ENCODE data around the gene RNF169.
A peak's percentile ranks its signal among the peaks of the same experiment; 100 is the strongest.
"Not testable (repeated sequence)": the region's sequence is repeated elsewhere in the genome, so short reads cannot be mapped to it uniquely, and the experiment has no call there.

The RNF169 gene

DNA sequence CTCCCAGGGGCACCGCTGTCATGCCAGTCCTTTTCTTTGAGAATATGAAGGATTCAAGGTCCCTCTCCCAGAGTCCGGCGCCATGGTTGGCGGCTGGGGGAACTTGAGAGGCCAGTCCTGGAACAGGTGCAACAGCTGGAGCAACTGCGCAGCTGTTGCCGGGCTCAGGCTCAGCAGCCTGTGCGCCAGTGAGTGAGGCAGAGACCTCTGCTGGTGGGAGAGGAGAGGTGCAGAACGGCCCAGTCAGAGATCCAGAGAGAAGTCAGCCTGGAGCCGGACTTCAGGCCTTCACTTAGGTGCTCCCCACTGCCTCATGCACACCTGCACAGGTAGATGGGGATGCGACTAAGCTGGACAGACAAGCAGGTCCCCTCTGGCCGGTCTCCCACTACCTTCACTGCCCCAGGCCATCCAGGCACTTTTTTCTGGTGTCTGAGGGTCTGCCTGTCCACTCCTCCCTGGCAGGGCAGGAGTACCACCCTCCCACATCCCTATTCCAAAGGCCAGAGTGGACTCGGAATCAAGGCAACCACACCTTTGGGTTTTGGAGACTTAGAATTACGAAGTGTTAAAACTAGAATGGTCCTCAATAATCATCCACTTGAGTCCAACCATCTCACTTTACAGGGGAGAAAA lies 22.0 kb upstream of the RNF169 start:
- DNase-seq, result peak in 11 of 14 donors; percentile 17 to 67 (median 44)

DNA sequence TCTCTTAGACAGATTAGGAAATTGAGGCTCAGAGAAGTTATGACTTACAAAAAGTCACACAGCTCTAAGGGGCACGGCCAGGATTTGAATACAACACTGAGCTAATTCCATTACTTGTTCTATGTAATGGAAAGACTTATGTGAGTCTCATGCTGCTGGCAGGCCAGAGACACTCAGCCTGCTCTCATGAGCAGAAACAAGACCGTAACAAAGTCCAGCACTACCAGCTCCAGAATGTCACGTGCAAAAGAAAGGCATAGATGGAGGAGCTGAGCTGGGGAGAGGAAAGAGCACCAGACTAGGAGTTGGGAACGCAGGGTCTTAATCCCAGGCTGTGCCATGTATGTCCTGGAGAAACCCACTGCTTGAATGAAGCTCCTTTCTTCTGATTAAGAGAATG lies 19.3 kb upstream of the RNF169 start:
- no peak for DNase-seq

DNA sequence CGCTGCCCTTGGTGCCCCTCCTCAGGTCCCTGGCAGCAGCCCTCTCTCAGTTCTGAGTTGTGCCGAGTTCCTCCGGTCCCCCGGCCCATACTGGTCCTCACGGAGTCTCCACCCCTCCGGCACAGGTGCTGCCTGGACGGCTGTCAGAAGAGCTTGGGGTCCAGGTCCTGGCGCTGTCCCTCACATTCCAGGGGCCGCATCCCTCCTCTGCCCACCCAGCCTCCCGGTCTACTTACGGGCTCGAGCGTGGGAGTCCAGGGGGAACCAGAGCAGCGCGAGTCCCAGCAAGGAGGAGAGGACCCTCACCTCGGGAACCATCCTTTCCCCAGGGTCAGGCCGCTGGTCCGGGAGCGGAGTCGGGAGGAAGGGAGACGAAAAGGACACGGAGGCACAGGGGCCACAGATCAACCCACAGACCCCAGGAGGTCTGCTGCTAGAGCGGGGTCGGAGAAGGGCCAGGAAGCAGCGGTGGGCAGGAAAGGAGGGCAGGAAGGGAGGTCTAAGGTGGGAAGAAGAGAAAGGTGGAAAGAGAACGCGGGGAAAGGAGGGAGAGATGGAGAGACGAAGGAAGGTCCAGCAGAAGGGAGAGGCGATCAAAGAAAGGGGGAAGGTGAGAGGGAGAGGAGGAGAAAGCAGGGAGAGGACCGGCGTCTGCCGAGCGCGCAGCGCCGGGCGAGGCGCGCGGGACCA lies 17.9 kb upstream of the RNF169 start:
- DNase-seq, result no peak

GRCh38 chr11:74731301-74732094 lies 17.2 kb upstream of the RNF169 start, which contains the start of gene CHRDL2:
CHRDL2 (minus strand) TSS chr11:74731426; CDS start chr11:74730888, 538 bp downstream.
- no peak for DNase-seq

- no peak for DNase-seq
These were observed 14.1 kb upstream of the RNF169 start for GRCh38 chr11:74734559-74734925.

- DNase-seq, result no peak
These were observed 13.2 kb upstream of the RNF169 start for GRCh38 chr11:74735365-74735928.

- no peak for DNase-seq
These were observed 12.6 kb upstream of the RNF169 start for GRCh38 chr11:74736031-74736430.

DNA sequence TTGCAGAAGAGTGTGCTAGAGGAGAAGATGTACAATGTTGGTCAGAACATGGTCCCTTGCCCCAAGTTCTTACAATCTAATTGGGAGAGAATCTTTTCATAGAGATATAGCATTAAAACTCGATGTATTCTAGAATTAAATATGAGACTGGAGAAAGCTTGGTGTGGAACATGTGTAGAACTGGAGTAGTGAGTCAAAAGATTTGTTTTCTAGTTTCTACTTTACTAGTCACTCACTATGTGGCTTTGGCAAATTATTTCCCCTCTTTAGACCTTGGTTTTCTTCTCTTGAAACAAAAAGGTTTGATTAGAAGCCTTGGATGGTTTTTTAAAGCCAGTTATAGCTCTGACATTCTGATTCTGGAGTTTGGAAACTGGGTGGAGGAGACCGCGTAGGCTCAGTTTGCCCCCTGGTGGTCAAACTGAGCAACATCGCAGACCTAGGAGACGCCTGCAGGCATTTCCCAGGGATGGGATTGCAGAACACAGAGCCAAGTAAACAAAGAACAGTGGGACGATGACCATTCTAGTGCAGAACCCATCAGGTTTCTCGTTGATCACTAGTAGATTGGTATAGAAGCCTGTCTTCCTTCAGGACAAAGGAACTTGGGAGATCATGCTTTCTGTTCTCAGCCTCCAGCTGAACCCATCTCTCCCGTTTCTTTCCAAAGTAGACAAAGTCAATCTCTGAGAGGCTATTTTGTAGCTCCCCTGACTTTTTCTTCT lies 8.9 kb upstream of the RNF169 start:
- peak in 4 of 14 donors; percentile 5 to 37 (median 22) for DNase-seq

DNA sequence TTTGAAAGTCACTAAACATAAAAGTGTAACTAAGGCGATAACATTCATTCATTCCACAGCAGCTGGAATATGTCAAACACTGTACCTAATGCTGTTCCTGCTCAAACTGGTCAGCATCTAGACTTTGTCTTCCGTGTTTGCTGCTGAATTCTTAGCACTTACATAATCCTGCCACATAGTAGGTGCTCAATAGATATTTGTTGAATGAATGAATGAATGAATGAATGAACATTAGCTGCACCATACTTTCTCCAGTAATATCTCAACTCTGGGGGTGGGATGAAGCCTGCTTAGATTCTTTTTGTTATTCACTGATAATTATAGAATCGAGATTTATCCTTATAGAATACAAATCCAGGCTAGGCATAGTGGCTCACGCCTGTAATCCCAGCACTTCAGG lies 6.6 kb upstream of the RNF169 start:
- no peak for DNase-seq

GRCh38 chr11:74743640-74744039 lies 5.0 kb upstream of the RNF169 start:
- DNase-seq, result no peak

DNA sequence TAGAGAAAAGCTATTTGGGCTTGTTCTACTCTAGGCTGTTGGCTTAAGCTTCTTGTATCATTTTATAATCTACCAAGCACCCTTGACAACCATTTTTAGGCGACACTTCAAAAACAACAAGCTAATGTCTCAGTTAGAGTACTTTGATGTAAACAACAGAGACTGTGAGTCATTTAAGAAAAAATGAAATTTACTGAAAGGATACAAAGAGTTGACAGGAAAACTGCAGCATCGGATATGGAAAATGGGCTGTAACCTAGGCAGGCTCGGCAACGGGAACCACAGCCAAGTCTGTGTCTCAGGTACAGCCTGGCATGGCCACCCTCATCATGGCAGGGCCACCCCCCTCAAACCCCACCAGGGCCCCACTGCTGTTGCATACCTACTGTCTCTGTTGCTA lies 4.4 kb upstream of the RNF169 start:
- no peak for DNase-seq

GRCh38 chr11:74746868-74747267 lies 1.8 kb upstream of the RNF169 start:
- DNase-seq, result no peak

- DNase-seq, result peak in 10 of 14 donors; percentile 20 to 76 (median 46)
These were observed 697 bp downstream of the RNF169 start for GRCh38 chr11:74749127-74749964.

DNA sequence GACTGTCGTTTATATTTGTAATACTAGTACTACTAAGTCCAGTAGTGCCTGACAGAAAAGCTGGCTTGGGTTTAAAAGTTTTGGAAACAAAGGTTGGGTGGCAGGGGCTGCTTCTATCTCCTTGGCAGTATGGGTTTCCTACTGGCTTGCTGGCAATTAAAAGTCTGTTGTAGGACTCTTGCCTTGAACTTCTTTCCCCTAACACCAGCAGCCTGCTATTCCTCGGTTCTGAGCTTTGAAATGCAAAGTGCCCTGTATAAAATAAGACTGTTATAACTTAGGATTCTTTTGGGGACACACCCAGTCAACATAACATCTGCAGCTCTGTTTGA lies 1.3 kb downstream of the RNF169 start:
- peak in 1 of 14 donors; percentile 14 for DNase-seq

DNA sequence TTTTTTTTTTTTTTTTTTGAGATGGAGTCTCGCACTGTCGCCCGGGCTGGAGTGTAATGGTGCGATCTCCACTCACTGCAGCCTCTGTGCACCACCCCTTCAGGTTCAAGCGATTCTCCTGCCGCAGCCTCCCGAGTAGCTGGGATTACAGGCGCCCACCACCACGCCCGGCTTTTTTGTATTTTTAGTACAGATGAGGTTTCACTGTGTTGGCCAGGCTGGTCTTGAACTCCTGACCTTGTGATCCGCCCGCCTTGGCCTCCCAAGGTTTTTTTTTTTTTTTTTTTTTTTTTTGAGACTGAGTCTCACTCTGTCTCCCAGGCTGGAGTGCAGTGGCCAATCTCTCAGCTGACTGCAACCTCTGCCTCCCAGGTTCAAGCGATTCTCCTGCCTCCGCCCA lies 1.9 kb downstream of the RNF169 start:
- DNase-seq, result not testable (repeated sequence)

- no peak for DNase-seq
These were observed 2.7 kb downstream of the RNF169 start for GRCh38 chr11:74751303-74751702.

- DNase-seq, result no peak
These were observed 6.0 kb downstream of the RNF169 start for GRCh38 chr11:74754507-74755252.

- DNase-seq, result no peak
These were observed 6.8 kb downstream of the RNF169 start for GRCh38 chr11:74755395-74755995.

DNA sequence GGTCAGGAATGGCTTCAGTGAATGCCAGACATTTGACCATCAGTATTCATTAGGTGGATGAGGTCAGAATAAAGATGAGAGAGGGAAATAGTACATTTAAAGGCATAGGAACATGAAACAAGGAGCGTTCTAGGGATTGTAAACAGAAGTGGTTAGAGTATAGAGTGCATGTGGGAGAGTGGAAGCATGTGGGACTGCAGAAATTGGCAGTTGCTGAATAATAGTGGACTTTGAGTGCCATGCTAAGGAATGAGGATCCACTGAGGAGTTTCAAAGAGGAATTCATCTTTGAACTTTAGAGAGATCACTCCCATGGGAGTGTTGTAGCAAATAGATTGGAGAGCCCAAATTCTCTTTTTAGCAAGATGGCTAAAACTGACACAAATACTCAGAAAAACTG lies 7.9 kb downstream of the RNF169 start:
- no peak for DNase-seq

- DNase-seq, result no peak
These were observed 18.3 kb downstream of the RNF169 start for GRCh38 chr11:74766905-74767304.

Measured in C1 segment of cervical spinal cord (tissue), 14 donors.